HG03469 (cell line): Measurements from ENCODE around the gene PARP3.
A peak's percentile ranks its signal among the peaks of the same experiment; 100 is the strongest.
"Not testable (repeated sequence)": the region's sequence is repeated elsewhere in the genome, so short reads cannot be mapped to it uniquely, and the experiment has no call there.

Experiments
- ATAC-seq: cut with Tn5 transposase; IDR thresholded peaks from one replicate; pipeline ENCODE4 v1.9.1; 2021; ENCODE audit warnings: mild to moderate bottlenecking, moderate library complexity, moderate number of reproducible peaks; ENCODE audit not compliant: unreplicated experiment

The PARP3 gene

GRCh38 chr3:51941798-51942602 lies at the start of gene PARP3, which contains the start of gene RRP9:
PARP3 (plus strand) TSS chr3:51942363; CDS start chr3:51943356, 993 bp downstream.
RRP9 (minus strand) TSS chr3:51941904; CDS start chr3:51941867, 37 bp downstream.
- ATAC-seq, result peak; percentile 83

GRCh38 chr3:51894391-51894790 lies 47.8 kb upstream of the PARP3 start:
- ATAC-seq, result no peak

GRCh38 chr3:51894939-51895338 lies 47.2 kb upstream of the PARP3 start:
- ATAC-seq, result no peak

- no peak for ATAC-seq
Measured at GRCh38 chr3:51896607-51897305, 45.4 kb upstream of the PARP3 start.

GRCh38 chr3:51897391-51897790 lies 44.8 kb upstream of the PARP3 start:
- ATAC-seq, result no peak

GRCh38 chr3:51900043-51900442 lies 42.1 kb upstream of the PARP3 start:
- not testable (repeated sequence) for ATAC-seq

GRCh38 chr3:51902361-51902760 lies 39.8 kb upstream of the PARP3 start:
- not testable (repeated sequence) for ATAC-seq

GRCh38 chr3:51904034-51904823 lies 37.9 kb upstream of the PARP3 start:
- no peak for ATAC-seq

- ATAC-seq, result no peak
Measured at GRCh38 chr3:51908026-51908425, 34.1 kb upstream of the PARP3 start.

GRCh38 chr3:51916418-51916817 lies 25.7 kb upstream of the PARP3 start:
- no peak for ATAC-seq

GRCh38 chr3:51921081-51921578 lies 21.0 kb upstream of the PARP3 start:
- ATAC-seq, result no peak

- no peak for ATAC-seq
Measured at GRCh38 chr3:51927061-51927977, 14.8 kb upstream of the PARP3 start.

GRCh38 chr3:51928438-51928837 lies 13.7 kb upstream of the PARP3 start:
- ATAC-seq, result no peak

GRCh38 chr3:51928981-51929380 lies 13.2 kb upstream of the PARP3 start:
- ATAC-seq, result not testable (repeated sequence)

- ATAC-seq, result no peak
Measured at GRCh38 chr3:51929420-51930003, 12.7 kb upstream of the PARP3 start.

- no peak for ATAC-seq
Measured at GRCh38 chr3:51930439-51930838, 11.7 kb upstream of the PARP3 start.

- no peak for ATAC-seq
Measured at GRCh38 chr3:51931756-51932155, 10.4 kb upstream of the PARP3 start.

- ATAC-seq, result no peak
Measured at GRCh38 chr3:51932471-51933370, 9.4 kb upstream of the PARP3 start.
